Activated CD4-positive, alpha-beta T cell treated with anti-CD3 and anti-CD28 coated beads, Interleukin-2, amount 50 U/mL, for 24 hours (primary cell): ENCODE data around the gene SUGCT.

ENCODE experiments used
- DNase-seq, 2 donors: peaks; one replicate each; pipeline ENCODE4 v3.0.0-alpha.2; 2020; ENCODE audit warnings: low read depth in 1 of 2, low spot score in 1 of 2

SUGCT gene

DNA sequence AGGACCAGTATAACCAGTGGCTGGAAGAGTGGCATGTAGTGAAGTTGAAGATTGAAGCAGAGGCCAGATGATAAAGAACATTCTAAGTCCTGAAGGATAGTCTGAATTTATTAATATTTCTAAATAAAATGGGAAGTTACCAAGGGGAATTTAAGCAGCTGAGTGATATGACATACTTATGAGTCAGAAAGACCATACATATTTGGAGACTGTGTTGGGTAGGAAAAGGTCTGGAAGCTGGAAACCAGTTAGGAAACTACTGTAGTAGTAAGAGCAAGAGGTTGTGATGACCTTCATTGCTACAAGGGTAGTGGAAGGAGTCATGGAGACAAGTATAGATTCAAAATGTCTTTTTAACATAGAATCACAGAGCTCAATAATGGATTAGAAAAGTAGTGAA lies 752.3 kb downstream of the SUGCT start:
- DNase-seq, result no peak

DNA sequence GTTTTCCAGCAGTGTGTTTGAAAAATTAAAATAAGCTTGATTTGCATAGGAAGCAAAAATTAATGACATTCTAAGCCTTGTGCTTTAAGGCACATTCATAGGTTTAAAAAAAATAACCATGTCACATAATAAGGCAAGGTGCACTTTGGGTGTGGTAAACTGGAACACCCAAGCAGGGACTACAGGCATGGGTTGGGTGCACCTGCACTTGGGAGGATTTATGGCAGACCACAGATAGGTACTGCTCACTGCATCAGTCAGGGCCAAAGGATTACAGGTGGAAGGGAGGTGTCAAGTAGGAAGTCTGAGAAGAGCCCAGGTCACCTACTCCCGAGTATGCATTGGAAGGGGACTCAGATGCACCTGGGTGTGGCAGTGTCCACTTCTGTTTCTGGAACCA lies 753.7 kb downstream of the SUGCT start:
- no peak for DNase-seq

DNA sequence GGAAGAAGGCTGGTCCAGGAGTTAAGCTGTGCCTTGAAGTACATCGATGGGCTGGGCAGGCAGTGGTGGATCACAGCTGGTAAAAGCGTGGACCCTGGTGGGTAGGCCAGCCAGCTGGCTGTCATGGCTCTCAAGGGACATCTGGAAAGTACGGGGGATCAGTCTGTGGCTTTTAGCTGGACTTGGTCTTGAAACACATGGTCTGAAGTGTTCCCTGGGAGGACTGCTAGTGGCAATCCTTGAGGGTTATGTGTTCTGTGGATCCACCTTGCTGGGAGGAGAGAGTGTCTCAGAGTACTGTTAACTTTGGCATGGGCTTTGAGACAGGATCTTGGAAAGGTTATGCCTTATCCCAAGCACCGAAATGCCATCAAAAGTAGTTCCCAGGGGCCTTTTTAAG lies 754.3 kb downstream of the SUGCT start:
- no peak for DNase-seq

DNA sequence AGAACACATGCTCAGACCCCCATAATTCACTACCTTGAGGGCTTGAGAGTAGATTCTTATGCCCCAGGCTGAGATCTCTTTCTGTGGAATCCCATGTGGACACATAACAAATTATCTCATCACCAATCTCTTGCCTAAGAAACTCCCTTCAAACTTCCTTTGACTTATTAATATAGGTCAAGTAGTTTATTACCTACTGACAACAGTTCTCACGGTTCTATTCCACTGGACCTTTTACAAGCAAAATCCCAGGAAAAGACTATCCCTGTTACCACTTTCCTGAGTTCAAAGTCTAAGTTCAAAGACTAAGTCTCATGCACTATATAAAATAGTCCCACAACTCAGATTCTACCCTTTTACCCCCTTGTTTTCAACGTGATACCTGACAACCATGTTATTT lies 754.7 kb downstream of the SUGCT start:
- DNase-seq, result no peak

DNA sequence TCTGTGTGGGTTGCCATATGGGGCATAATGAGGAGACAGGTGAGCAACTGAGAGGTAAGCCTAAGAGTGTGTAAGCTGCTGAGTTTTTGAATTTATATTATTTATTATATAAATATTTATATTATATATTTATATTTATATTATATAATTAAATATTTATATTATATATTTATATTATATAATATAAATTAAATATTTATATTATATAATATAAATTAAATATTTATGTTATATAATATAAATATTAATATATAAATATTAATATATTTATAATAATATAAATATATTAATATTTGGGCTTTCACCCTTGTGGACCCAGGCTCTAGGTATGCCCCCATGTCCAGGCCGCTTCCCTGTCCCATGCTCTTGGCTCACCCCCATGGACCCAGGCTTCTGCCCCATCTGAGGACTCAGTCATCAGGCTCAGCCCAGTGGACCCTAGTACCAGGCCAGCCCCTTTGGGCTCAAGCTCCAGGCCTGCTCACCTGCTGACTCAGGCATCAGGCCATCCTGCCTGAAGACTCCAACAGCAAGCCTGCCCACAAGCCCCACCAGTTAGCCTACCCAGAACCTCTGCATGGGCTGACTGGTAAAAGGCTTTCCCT lies 755.4 kb downstream of the SUGCT start:
- no peak for DNase-seq

- DNase-seq, result no peak
These were observed 756.4 kb downstream of the SUGCT start for GRCh38 chr7:40891232-40891631.

DNA sequence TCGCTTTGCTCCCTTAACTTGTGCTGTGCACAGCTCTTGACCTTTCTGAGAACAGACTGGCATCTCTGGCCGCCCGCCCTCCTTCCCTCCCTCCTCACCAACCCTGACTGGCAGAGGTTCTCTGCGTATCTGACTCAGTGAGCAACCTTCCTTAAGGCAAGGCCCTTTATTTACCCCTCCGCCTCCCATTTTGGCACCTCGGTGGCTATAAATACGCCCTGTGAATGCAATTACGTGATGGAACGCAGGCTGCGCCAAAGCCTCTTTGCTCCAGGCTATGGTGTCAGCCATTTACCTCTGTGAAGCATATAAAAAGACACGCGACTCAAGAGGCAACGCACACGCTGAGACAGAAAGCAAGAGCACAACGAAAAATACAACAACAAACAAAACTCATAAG lies 764.3 kb downstream of the SUGCT start:
- DNase-seq, result no peak

- DNase-seq, result no peak
These were observed 765.1 kb downstream of the SUGCT start for GRCh38 chr7:40899636-40900507.

GRCh38 chr7:40903872-40904271 lies 769.1 kb downstream of the SUGCT start:
- no peak for DNase-seq

GRCh38 chr7:40907286-40907685 lies 772.5 kb downstream of the SUGCT start:
- DNase-seq, result no peak

- no peak for DNase-seq
These were observed 774.7 kb downstream of the SUGCT start for GRCh38 chr7:40909346-40909980.
